H1 (cell line): ENCODE data around the gene FOXP4. TPM values are rescaled to one million over a fixed set of nuclear protein-coding genes. Genes with fewer than 3 reads are reported as not detected.

Source experiments
- GTF2F1 ChIP-seq: IDR thresholded peaks from 2 replicates; pipeline ENCODE4 v1.6.1; 2012; ENCODE audit warnings: low read depth, low read length, improper control_type of control experiment, borderline replicate concordance
- NRF1 ChIP-seq: IDR thresholded peaks from 2 replicates; pipeline ENCODE4 v1.6.1; 2011; ENCODE audit warnings: mild to moderate bottlenecking, low read depth, low read length, improper control_type of control experiment
- microRNA-seq, 2 experiments: library from miRNA; unstranded; fragments of <30 nt; microRNA quantifications; one replicate each; pipeline versions ENCODE4 to v1.2.0, GENCODE V29; 2016 to 2020; ENCODE audit warnings: borderline microRNAs expressed in 2 of 2, borderline number of aligned reads in 2 of 2, borderline replicate concordance in 1 of 2
- polyA plus RNA-seq, 7 experiments: library from polyadenylated mRNA; depleted of rRNA in 3 of 7; stranded (reverse) in 5 of 7; unstranded in 2 of 7; fragments of >200 nt in 5 of 7; fragments of 200-250 nt in 2 of 7; gene quantifications; 1 replicate in 5 of 7; 2 replicates in 1 of 7; 4 replicates in 1 of 7; pipeline versions ENCODE4 v1.2.1 to v1.2.3, GENCODE V29; 2011 to 2013; ENCODE audit warnings: missing spikeins in 2 of 7, mixed read lengths in 2 of 7
- small RNA-seq: library from polyadenylated mRNA; stranded (forward); fragments of <200 nt; extraction: miRNeasy Mini kit (QIAGEN cat#:217004); gene quantifications from one replicate; pipeline ENCODE3, GENCODE V24; 2013; ENCODE audit not compliant: insufficient read depth
- total RNA-seq: library from RNA; stranded (reverse); fragmentation: NEBNext Ultra II Directional; extraction: Animal tissue kit (Norgen Biotek cat#: 25700); gene quantifications from 2 replicates; pipeline ENCODE4 v1.2.1, GENCODE V29; 2021

The FOXP4 gene
- total and polyA plus RNA-seq, 2 of the 8 experiments (the other 6 are each of a cell fraction or from before 2014, with no cell fraction given): 4.8 to 13.3 TPM

GRCh38 chr6:41651246-41651961 is 105.2 kb downstream of the FOXP4 start (continued):
- TF ChIP-seq NRF1 (no peak), GTF2F1 (no peak)

Small RNA genes within 50 kb of the gene (microRNA-seq; reads per million reads assigned to microRNA genes)
- 0 reads per million in 2 experiments for gene MIR4641

Small RNA genes within 50 kb of the gene (small RNA-seq; reads per million reads assigned to genes)
- not detected for gene MIR4641

Other genes starting within 250 kb of the FOXP4 start
- not detected in 2 replicates for gene NCR2, start 210.8 kb upstream of the FOXP4 start, total RNA-seq
- not detected in 2 replicates for gene NCR2, start 210.8 kb upstream of the FOXP4 start, polyA plus RNA-seq (2011; rRNA removed)
- 38.5 and 41.0 TPM in 2 replicates for gene MDFI, start 92.1 kb downstream of the FOXP4 start, total RNA-seq
- 65.6 and 78.9 TPM in 2 replicates for gene MDFI, start 92.1 kb downstream of the FOXP4 start, polyA plus RNA-seq (2011; rRNA removed)
- gene TFEB, start 189.2 kb downstream of the FOXP4 start, total RNA-seq: 2.3 and 2.4 TPM in 2 replicates
- 5.9 and 6.7 TPM in 2 replicates for gene TFEB, start 189.2 kb downstream of the FOXP4 start, polyA plus RNA-seq (2011; rRNA removed)
- not detected in 2 replicates for gene PGC, start 201.0 kb downstream of the FOXP4 start, total RNA-seq
- 0.09 and 0.25 TPM in 2 replicates for gene PGC, start 201.0 kb downstream of the FOXP4 start, polyA plus RNA-seq (2011; rRNA removed)
- gene FRS3, start 233.5 kb downstream of the FOXP4 start, total RNA-seq: 3.4 and 3.9 TPM in 2 replicates
- 4.4 and 8.4 TPM in 2 replicates for gene FRS3, start 233.5 kb downstream of the FOXP4 start, polyA plus RNA-seq (2011; rRNA removed)
- gene PRICKLE4, start 234.4 kb downstream of the FOXP4 start, total RNA-seq: 0.67 and 1.4 TPM in 2 replicates
- 0.32 and 0.38 TPM in 2 replicates for gene PRICKLE4, start 234.4 kb downstream of the FOXP4 start, polyA plus RNA-seq (2011; rRNA removed)
- gene TOMM6, start 241.3 kb downstream of the FOXP4 start, total RNA-seq: 216 and 228 TPM in 2 replicates
- gene TOMM6, start 241.3 kb downstream of the FOXP4 start, polyA plus RNA-seq (2011; rRNA removed): 457 and 560 TPM in 2 replicates